Right atrium auricular region (tissue), 2 donors: ENCODE results near the gene HPSE2. TPM values are rescaled to one million over a fixed set of nuclear protein-coding genes. Genes with fewer than 3 reads are reported as not detected.

Source experiments
- DNase-seq: peaks from one replicate; pipeline ENCODE4 v3.0.0-alpha.2; 2019; ENCODE audit warnings: low spot score
- H3K27ac ChIP-seq, 2 donors: fragments of 200-600 bp; sonication (generic); 1 replicate in 1 of 2; 2 replicates in 1 of 2; pipeline ENCODE4 v1.5.1; 2016 to 2019
- H3K27me3 ChIP-seq, 2 donors: fragments of 200-600 bp; sonication (generic); one replicate each; pipeline versions ENCODE4 v1.5.1 to v1.6.0; 2017 to 2019
- H3K36me3 ChIP-seq: fragments of 200-600 bp; sonication (generic); one replicate; pipeline ENCODE4 v1.5.1; 2016
- H3K4me1 ChIP-seq, 2 donors: fragments of 200-600 bp; sonication (generic); one replicate each; pipeline versions ENCODE4 v1.5.1 to v1.6.0; 2017 to 2019
- H3K4me3 ChIP-seq, 2 donors: fragments of 200-600 bp; sonication (generic); 1 replicate in 1 of 2; 2 replicates in 1 of 2; pipeline ENCODE4 v1.5.1; 2017 to 2019; ENCODE audit warnings: mild to moderate bottlenecking in 1 of 2, moderate library complexity in 1 of 2
- H3K9me3 ChIP-seq, 2 donors: fragments of 200-600 bp; sonication (generic); one replicate each; pipeline ENCODE4 v1.5.1; 2019
- CTCF ChIP-seq, 2 donors: fragments of 200-600 bp; sonication (generic); IDR thresholded peaks; one replicate each; pipeline ENCODE4 v1.5.1; 2019; ENCODE audit warnings: antibody characterized with exemption in 2 of 2
- total RNA-seq, 2 donors: library from RNA; depleted of rRNA; stranded (reverse); fragments of >200 nt; gene quantifications; one replicate each; pipeline ENCODE4 v1.1.0, GENCODE V29; 2016

The HPSE2 gene
- total RNA-seq, 2 donors from 2014 or later: not detected

DNA sequence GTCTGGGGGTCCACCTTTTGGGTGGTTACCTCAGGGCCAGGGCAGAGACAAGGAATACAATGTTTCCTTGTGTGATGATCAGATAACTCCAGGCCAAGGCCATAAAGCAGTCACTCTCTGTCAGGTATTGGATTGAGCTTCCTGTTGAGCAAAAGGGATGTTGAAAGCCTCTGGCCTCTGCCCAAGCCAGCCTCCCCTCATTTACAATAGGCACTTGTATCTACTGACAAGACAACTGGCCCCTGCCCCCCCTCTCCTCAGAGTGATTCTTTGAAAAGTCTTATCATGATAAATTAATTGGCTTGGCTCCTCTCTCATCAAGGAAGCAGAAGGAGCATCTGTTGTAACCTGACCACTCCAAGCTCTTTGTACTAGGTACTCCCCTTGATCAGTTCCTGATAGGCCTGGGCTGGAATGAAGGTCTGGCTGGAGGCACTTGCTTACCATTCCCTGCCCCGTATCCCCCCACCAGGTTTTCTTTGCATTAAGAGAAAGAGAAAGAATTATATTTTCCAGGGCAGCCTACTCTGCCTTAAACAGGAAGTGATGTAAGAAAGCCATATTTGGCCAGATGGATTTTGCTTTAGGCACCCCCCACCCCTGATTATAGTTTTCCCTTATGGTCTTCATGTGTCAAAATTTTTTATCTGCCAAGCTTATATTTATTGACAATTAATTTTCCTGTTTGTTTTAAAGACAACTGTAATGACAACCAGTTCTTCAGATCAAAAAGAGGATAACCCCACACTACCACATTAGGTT lies 746.8 kb downstream of the HPSE2 start:
- TF ChIP-seq CTCF (IDR thresholded peaks at IDR 0.05): no peak
- no peaks in the 10 kb centered on the region for H3K27me3 ChIP-seq
- DNase-seq: no peak
- H3K36me3 ChIP-seq: no peaks in the 10 kb centered on the region
- no peak overlapping the region for H3K4me3 ChIP-seq
- H3K9me3 ChIP-seq: no peaks in the 10 kb centered on the region
- no peak overlapping the region for H3K27ac ChIP-seq
- no peaks in the 10 kb centered on the region for H3K4me1 ChIP-seq

DNA sequence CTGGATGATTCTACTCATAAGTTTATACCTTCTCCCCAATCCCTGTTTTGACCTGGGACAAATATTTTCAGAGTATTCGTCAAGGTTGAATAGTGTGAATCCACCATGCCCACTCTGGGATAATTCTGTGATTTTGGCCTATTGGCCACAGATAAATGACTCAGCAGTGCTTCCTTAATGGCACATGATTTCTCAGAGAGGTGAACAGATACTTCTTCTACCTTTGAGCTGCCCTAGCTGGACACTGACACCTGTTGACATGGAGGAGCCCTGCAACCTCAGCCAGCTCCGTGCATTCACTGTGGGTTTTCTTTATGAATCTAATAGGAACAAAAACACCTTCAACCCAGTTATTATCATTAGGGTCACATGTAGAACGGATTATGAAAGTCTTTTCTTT lies 748.0 kb downstream of the HPSE2 start:
- Histone ChIP-seq H3K36me3 (no peaks in the 10 kb centered on the region), H3K9me3 (no peaks in the 10 kb centered on the region), H3K27me3 (no peaks in the 10 kb centered on the region), H3K4me3 (no peak overlapping the region), H3K27ac (no peak overlapping the region), H3K4me1 (no peaks in the 10 kb centered on the region)
- no peak for DNase-seq
- TF ChIP-seq CTCF (IDR thresholded peaks at IDR 0.05): no peak

- no peak for DNase-seq
- no peak overlapping the region for H3K27ac ChIP-seq
- H3K4me3 ChIP-seq: no peak overlapping the region
These were observed 749.2 kb downstream of the HPSE2 start for GRCh38 chr10:98486421-98486820.

GRCh38 chr10:98485959-98486358 lies 749.7 kb downstream of the HPSE2 start:
- Histone ChIP-seq H3K4me1 (no peaks in the 10 kb centered on the region), H3K27me3 (no peaks in the 10 kb centered on the region), H3K36me3 (no peaks in the 10 kb centered on the region), H3K27ac (no peak overlapping the region), H3K4me3 (no peak overlapping the region), H3K9me3 (no peaks in the 10 kb centered on the region)
- DNase-seq: no peak
- no peak for TF ChIP-seq CTCF (IDR thresholded peaks at IDR 0.05)

More at GRCh38 chr10:98486421-98486820, 749.2 kb downstream of the HPSE2 start:
- no peaks in the 10 kb centered on the region for H3K4me1 ChIP-seq
- no peak for TF ChIP-seq CTCF (IDR thresholded peaks at IDR 0.05)
- H3K36me3 ChIP-seq: no peaks in the 10 kb centered on the region
- H3K9me3 ChIP-seq: no peaks in the 10 kb centered on the region
- H3K27me3 ChIP-seq: no peaks in the 10 kb centered on the region

- no peaks in the 10 kb centered on the region for H3K9me3 ChIP-seq
- no peaks in the 10 kb centered on the region for H3K27me3 ChIP-seq
- H3K36me3 ChIP-seq: no peaks in the 10 kb centered on the region
- no peak overlapping the region for H3K27ac ChIP-seq
- DNase-seq: no peak
- TF ChIP-seq CTCF (IDR thresholded peaks at IDR 0.05): no peak
- H3K4me1 ChIP-seq: no peaks in the 10 kb centered on the region
- H3K4me3 ChIP-seq: no peak overlapping the region
These were observed 752.0 kb downstream of the HPSE2 start for GRCh38 chr10:98483658-98484057.

DNA sequence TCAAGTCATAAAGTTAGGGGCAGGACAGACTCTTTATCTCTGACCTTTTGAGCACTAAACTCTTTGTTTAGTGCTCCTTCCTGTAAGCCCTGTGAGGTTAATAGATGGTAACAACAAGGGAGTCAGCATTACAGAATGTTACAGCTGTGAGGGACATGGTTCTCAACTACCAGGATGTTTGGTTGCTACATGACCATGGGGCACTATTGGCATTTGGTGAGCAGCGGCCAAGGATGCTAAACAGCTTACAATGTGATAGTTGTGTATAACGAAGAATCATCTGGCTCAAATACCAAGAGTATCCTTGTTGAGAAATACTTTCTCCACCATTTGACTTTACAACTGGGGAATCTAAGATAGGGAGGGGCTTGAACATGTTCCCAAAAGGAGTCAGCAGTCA lies 753.6 kb downstream of the HPSE2 start:
- Histone ChIP-seq H3K9me3 (no peaks in the 10 kb centered on the region), H3K27ac (no peak overlapping the region), H3K36me3 (no peaks in the 10 kb centered on the region), H3K4me1 (no peaks in the 10 kb centered on the region), H3K4me3 (no peak overlapping the region), H3K27me3 (no peaks in the 10 kb centered on the region)
- TF ChIP-seq CTCF (IDR thresholded peaks at IDR 0.05): no peak
- DNase-seq: no peak
